Neural cell (in vitro differentiated cells): ENCODE data around the gene BTN2A1. TPM values are rescaled to one million over a fixed set of nuclear protein-coding genes. Genes with fewer than 3 reads are reported as not detected.

Experiments
- H2AFZ ChIP-seq: fragments of 200-600, 300-800 bp; sonication (generic), shearing (Covaris generic); 2 replicates; pipeline ENCODE4 v1.6.0; 2014; ENCODE audit warnings: low read depth, mild to moderate bottlenecking, antibody characterized with exemption, low read length, moderate library complexity
- H3F3A ChIP-seq: fragments of 200-600 bp; shearing (Covaris generic); 2 replicates; pipeline ENCODE4 v1.6.1; 2016; ENCODE audit warnings: mild to moderate bottlenecking, moderate library complexity, mixed read lengths, antibody characterized with exemption, low read length; ENCODE audit not compliant: insufficient read depth, poor library complexity, severe bottlenecking
- H3K27ac ChIP-seq: fragments of 200-600, 300-800 bp; sonication (generic), shearing (Covaris generic); 2 replicates; pipeline ENCODE4 v1.5.1; 2014; ENCODE audit warnings: mild to moderate bottlenecking, low read length, moderate library complexity
- H3K27me3 ChIP-seq: fragments of 300-800, 200-600 bp; sonication (generic), shearing (Covaris generic); 2 replicates; pipeline ENCODE4 v1.6.0; 2014; ENCODE audit warnings: mild to moderate bottlenecking, low read depth, low read length, moderate library complexity; ENCODE audit not compliant: insufficient read depth
- H3K36me3 ChIP-seq: fragments of 300-800, 200-600 bp; sonication (generic), shearing (Covaris generic); 2 replicates; pipeline ENCODE4 v1.5.1; 2014; ENCODE audit warnings: mild to moderate bottlenecking, antibody characterized with exemption, low read length, moderate library complexity; ENCODE audit not compliant: insufficient read depth
- H3K4me2 ChIP-seq: fragments of 300-800, 200-600 bp; sonication (generic), shearing (Covaris generic); 2 replicates; pipeline ENCODE4 v1.6.0; 2014; ENCODE audit warnings: mild to moderate bottlenecking, low read length
- H3K4me3 ChIP-seq: fragments of 300-800, 200-600 bp; sonication (generic), shearing (Covaris generic); 2 replicates; pipeline ENCODE4 v1.5.1; 2014; ENCODE audit warnings: mild to moderate bottlenecking, low read length, moderate library complexity
- H3K79me2 ChIP-seq: fragments of 200-600 bp; shearing (Covaris generic); replicated peaks from 2 replicates; pipeline ENCODE4 v1.6.0; 2014; ENCODE audit warnings: mild to moderate bottlenecking, low read length, moderate library complexity; ENCODE audit not compliant: insufficient read depth
- H3K9ac ChIP-seq: fragments of 300-800, 200-600 bp; sonication (generic), shearing (Covaris generic); 2 replicates; pipeline ENCODE4 v1.6.1; 2016; ENCODE audit warnings: mild to moderate bottlenecking, low read length, mixed read lengths
- H3K9me2 ChIP-seq: fragments of 200-600 bp; shearing (Covaris generic); 2 replicates; pipeline ENCODE4 v1.6.1; 2016; ENCODE audit warnings: mild to moderate bottlenecking, low read length, mixed read lengths; ENCODE audit not compliant: insufficient read depth
- H3K9me3 ChIP-seq: fragments of 200-600, 300-800 bp; sonication (generic), shearing (Covaris generic); 2 replicates; pipeline ENCODE4 v1.6.1; 2016; ENCODE audit warnings: mild to moderate bottlenecking, mixed run types, low read length, moderate library complexity, mixed read lengths
- H4K20me1 ChIP-seq: fragments of 200-600 bp; shearing (Covaris generic); 2 replicates; pipeline ENCODE4 v1.6.1; 2016; ENCODE audit warnings: mild to moderate bottlenecking, mixed run types; ENCODE audit not compliant: insufficient read depth
- EP300 ChIP-seq: fragments of 450-650 bp; conservative IDR thresholded peaks from 2 replicates; pipeline ENCODE4 v1.6.1; 2014; ENCODE audit warnings: antibody characterized with exemption, mild to moderate bottlenecking, moderate library complexity; ENCODE audit not compliant: poor library complexity, severe bottlenecking
- EZH2 ChIP-seq: fragments of 200-600, 300-800 bp; shearing (Covaris generic), sonication (generic); IDR thresholded peaks from 2 replicates; pipeline ENCODE4 v1.6.1; 2014; ENCODE audit warnings: antibody characterized with exemption, low read length, borderline replicate concordance, mild to moderate bottlenecking; ENCODE audit not compliant: insufficient read depth, poor library complexity, severe bottlenecking
- MXI1 ChIP-seq: fragments of 450-650 bp; conservative IDR thresholded peaks from 2 replicates; pipeline ENCODE4 v1.6.1; 2014; ENCODE audit warnings: antibody characterized with exemption, mild to moderate bottlenecking; ENCODE audit not compliant: poor library complexity, severe bottlenecking
- POLR2AphosphoS5 ChIP-seq: IDR thresholded peaks from 2 replicates; pipeline ENCODE4 v1.6.1; 2012
- RAD21 ChIP-seq: fragments of 450-650 bp; conservative IDR thresholded peaks from 2 replicates; pipeline ENCODE4 v1.6.1; 2014; ENCODE audit warnings: antibody characterized with exemption, mild to moderate bottlenecking, moderate library complexity
- TAF1 ChIP-seq: IDR thresholded peaks from 2 replicates; pipeline ENCODE4 v1.6.1; 2012; ENCODE audit warnings: low read depth
- polyA plus RNA-seq: library from polyadenylated mRNA; depleted of rRNA; stranded (reverse); fragments of >200 nt; gene quantifications from 2 replicates; pipeline ENCODE4 v1.2.3, GENCODE V29; 2014
- TF ChIP-seq, protein P1 (sequence below): IDR thresholded peaks from 2 replicates; pipeline ENCODE4 v1.6.1; 2012; ENCODE audit warnings: borderline replicate concordance
- TF ChIP-seq, protein P2 (sequence below): fragments of 450-650 bp; IDR thresholded peaks from 2 replicates; pipeline ENCODE4 v1.5.1; 2014; ENCODE audit warnings: antibody characterized with exemption, mild to moderate bottlenecking, moderate library complexity; ENCODE audit not compliant: poor library complexity, severe bottlenecking

The BTN2A1 gene
- polyA plus RNA-seq, 1 donor from 2014 or later = 33.8 TPM

DNA sequence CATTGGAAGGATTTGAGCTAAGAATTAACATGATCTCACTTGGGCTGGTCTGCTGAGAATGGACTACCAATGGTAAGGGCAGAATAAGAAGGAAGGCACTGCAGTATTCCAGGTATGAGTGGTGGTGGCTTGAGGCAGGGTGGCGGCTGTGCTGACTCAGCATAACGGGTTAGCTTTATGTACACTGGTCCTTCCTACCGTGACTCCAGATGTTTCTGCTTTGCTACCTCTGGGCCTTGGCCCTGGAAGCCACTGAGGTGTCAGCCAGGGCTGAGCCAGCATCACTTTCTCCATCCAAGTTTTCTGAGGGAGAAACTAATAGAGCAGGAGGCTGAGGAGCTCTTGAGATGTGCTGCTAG, 30.3 kb upstream of the BTN2A1 start:
- Histone ChIP-seq H4K20me1 (no peaks in the 10 kb centered on the region), H3K27me3 (no peaks in the 10 kb centered on the region), H3K36me3 (no peaks in the 10 kb centered on the region), H3K4me3 (no peak overlapping the region), H3K27ac (no peak overlapping the region), H3K9me3 (no peaks in the 10 kb centered on the region), H2AFZ (no peak overlapping the region), H3F3A (no peaks in the 10 kb centered on the region), H3K9ac (no peak overlapping the region), H3K4me2 (no peak overlapping the region), H3K79me2 (no peaks in the 10 kb centered on the region), H3K9me2 (no peaks in the 10 kb centered on the region)
- no peak for TF ChIP-seq MXI1
- TF ChIP-seq, protein P1, sequence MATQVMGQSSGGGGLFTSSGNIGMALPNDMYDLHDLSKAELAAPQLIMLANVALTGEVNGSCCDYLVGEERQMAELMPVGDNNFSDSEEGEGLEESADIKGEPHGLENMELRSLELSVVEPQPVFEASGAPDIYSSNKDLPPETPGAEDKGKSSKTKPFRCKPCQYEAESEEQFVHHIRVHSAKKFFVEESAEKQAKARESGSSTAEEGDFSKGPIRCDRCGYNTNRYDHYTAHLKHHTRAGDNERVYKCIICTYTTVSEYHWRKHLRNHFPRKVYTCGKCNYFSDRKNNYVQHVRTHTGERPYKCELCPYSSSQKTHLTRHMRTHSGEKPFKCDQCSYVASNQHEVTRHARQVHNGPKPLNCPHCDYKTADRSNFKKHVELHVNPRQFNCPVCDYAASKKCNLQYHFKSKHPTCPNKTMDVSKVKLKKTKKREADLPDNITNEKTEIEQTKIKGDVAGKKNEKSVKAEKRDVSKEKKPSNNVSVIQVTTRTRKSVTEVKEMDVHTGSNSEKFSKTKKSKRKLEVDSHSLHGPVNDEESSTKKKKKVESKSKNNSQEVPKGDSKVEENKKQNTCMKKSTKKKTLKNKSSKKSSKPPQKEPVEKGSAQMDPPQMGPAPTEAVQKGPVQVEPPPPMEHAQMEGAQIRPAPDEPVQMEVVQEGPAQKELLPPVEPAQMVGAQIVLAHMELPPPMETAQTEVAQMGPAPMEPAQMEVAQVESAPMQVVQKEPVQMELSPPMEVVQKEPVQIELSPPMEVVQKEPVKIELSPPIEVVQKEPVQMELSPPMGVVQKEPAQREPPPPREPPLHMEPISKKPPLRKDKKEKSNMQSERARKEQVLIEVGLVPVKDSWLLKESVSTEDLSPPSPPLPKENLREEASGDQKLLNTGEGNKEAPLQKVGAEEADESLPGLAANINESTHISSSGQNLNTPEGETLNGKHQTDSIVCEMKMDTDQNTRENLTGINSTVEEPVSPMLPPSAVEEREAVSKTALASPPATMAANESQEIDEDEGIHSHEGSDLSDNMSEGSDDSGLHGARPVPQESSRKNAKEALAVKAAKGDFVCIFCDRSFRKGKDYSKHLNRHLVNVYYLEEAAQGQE = no peak
- TF ChIP-seq, protein P2, sequence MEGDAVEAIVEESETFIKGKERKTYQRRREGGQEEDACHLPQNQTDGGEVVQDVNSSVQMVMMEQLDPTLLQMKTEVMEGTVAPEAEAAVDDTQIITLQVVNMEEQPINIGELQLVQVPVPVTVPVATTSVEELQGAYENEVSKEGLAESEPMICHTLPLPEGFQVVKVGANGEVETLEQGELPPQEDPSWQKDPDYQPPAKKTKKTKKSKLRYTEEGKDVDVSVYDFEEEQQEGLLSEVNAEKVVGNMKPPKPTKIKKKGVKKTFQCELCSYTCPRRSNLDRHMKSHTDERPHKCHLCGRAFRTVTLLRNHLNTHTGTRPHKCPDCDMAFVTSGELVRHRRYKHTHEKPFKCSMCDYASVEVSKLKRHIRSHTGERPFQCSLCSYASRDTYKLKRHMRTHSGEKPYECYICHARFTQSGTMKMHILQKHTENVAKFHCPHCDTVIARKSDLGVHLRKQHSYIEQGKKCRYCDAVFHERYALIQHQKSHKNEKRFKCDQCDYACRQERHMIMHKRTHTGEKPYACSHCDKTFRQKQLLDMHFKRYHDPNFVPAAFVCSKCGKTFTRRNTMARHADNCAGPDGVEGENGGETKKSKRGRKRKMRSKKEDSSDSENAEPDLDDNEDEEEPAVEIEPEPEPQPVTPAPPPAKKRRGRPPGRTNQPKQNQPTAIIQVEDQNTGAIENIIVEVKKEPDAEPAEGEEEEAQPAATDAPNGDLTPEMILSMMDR = no peak

DNA sequence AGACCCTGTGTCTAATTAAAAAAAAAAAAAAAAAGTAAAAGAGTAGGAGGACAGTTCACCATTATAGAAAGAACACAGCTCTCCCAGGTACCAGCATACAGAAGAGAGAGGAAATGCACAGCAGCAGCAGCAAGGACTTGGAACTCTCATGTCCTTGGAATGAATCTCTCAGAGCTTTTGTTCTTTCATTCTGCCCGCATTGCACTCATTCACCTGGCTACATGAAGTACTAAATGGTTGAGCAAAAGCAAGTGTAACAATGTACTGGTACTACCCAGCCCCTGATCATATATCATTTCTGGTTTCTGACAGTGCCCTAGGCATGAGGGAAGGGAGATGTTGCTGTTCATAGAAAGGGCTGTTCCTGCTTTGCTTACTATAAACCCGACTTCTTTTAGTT, 29.5 kb upstream of the BTN2A1 start:
- Histone ChIP-seq H3K9ac (no peak overlapping the region), H2AFZ (no peak overlapping the region), H3K79me2 (no peaks in the 10 kb centered on the region), H3K4me2 (no peak overlapping the region), H3K36me3 (no peaks in the 10 kb centered on the region), H3K9me2 (no peaks in the 10 kb centered on the region), H3K27ac (no peak overlapping the region), H3K4me3 (no peak overlapping the region), H3K27me3 (no peaks in the 10 kb centered on the region), H3K9me3 (no peaks in the 10 kb centered on the region), H3F3A (no peaks in the 10 kb centered on the region), H4K20me1 (no peaks in the 10 kb centered on the region)
- TF ChIP-seq, protein P2 = no peak
- no peak for TF ChIP-seq POLR2AphosphoS5

DNA sequence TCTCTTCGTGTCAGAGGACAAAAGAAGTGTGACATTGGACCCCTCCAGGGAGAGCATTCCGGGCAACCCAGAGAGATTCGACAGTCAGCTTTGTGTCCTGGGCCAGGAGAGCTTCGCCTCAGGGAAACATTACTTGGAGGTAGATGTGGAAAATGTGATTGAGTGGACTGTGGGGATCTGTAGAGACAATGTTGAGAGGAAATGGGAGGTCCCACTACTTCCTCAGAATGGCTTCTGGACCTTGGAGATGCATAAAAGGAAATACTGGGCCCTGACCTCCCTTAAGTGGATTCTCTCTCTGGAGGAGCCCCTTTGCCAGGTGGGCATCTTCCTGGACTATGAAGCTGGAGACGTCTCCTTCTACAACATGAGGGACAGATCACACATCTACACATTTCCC, 27.0 kb upstream of the BTN2A1 start:
- Histone ChIP-seq H3K36me3 (no peaks in the 10 kb centered on the region), H3K4me3 (no peak overlapping the region), H3K27me3 (no peaks in the 10 kb centered on the region), H3K79me2 (no peaks in the 10 kb centered on the region), H3K4me2 (no peak overlapping the region), H3K9me3 (no peaks in the 10 kb centered on the region), H3F3A (no peaks in the 10 kb centered on the region), H4K20me1 (no peaks in the 10 kb centered on the region), H3K27ac (no peak overlapping the region), H3K9me2 (no peaks in the 10 kb centered on the region), H3K9ac (no peak overlapping the region), H2AFZ (no peak overlapping the region)
- TF ChIP-seq RAD21 = no peak
- no peak for TF ChIP-seq TAF1
- TF ChIP-seq EP300 = no peak
- TF ChIP-seq, protein P2 = no peak
- TF ChIP-seq, protein P1 = no peak
- no peak for TF ChIP-seq MXI1
- TF ChIP-seq POLR2AphosphoS5 = no peak
- TF ChIP-seq EZH2 = no peak
